ENCODE results near the gene RPS19BP1.

DNA sequence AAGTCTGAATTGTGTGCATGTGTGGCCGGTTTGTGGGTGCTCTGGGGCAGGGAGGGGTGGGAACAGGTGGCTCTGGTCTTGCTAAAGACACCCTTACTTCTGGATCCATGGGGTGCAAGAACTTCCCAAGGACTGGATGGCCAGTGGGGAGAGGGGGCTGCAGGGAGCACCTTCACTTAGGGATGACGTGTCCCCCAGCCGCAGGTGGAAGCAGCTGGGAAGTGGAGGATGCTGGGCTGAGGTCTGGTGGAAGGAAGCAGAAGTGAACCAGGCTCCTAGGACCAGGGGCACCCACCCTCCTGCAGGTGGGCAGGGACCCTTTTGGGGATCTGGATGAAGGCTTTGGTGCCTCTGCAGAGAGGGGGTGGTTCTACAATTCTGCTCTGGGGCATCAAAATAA is 40.4 kb downstream of the RPS19BP1 start:
- TF ChIP-seq CTCF (IDR thresholded peaks at IDR 0.05) (no peak), POLR2A (IDR thresholded peaks at IDR 0.05) (no peak)
